Right lobe of liver (tissue), 6 donors: ENCODE data around the gene ARHGEF40. TPM values are rescaled to one million over a fixed set of nuclear protein-coding genes. Genes with fewer than 3 reads are reported as not detected.

Experiments
- ATAC-seq, 4 donors: fragments of 200-7000 bp; cut with Tn5 transposase; one replicate each; pipeline ENCODE4 v1.9.1; 2020; ENCODE audit warnings: mild to moderate bottlenecking in 4 of 4, moderate library complexity in 4 of 4
- DNase-seq, 3 donors: peaks; one replicate each; pipeline ENCODE4 v3.0.0-alpha.2; 2020
- H3K27ac ChIP-seq, 3 donors: fragments of 200-600 bp; one replicate each; pipeline ENCODE4 v1.8.0; 2022
- H3K27me3 ChIP-seq, 2 donors: fragments of 200-600 bp; one replicate each; pipeline ENCODE4 v1.8.0; 2022
- H3K36me3 ChIP-seq, 4 donors: fragments of 200-600 bp; sonication (generic) in 1 of 4; one replicate each; pipeline versions ENCODE4 v1.5.1 to v1.8.0; 2017 to 2022; ENCODE audit warnings: control low read depth in 1 of 4
- H3K4me1 ChIP-seq, 4 donors: fragments of 200-600 bp; sonication (generic) in 1 of 4; one replicate each; pipeline versions ENCODE4 v1.5.1 to v1.8.0; 2017 to 2022; ENCODE audit warnings: control low read depth in 1 of 4
- H3K4me3 ChIP-seq, 3 donors: fragments of 200-600 bp; one replicate each; pipeline ENCODE4 v1.8.0; 2022
- H3K9me3 ChIP-seq, 4 donors: fragments of 200-600 bp; sonication (generic) in 1 of 4; one replicate each; pipeline versions ENCODE4 v1.5.1 to v1.8.0; 2017 to 2022; ENCODE audit warnings: control low read depth in 1 of 4
- CTCF ChIP-seq, 4 donors: fragments of 200-600 bp in 3 of 4; fragments of 450-650 bp in 1 of 4; IDR thresholded peaks; one replicate each; pipeline versions ENCODE4 v1.5.1 to v1.8.0; 2016 to 2022; ENCODE audit warnings: antibody characterized with exemption in 4 of 4, mild to moderate bottlenecking in 2 of 4
- POLR2A ChIP-seq: fragments of 450-650 bp; IDR thresholded peaks from one replicate; pipeline ENCODE4 v1.6.1; 2017; ENCODE audit warnings: antibody characterized with exemption, mild to moderate bottlenecking
- WGBS: methylation state at CpG from one replicate; pipeline ENCODE4 v1.1.6; 2018; ENCODE audit warnings: low coverage, low lambda C conversion rate; ENCODE audit not compliant: insufficient coverage; ENCODE audit errors: missing lambda C conversion rate; 5-methylcytosine and 5-hydroxymethylcytosine counted together
- intact Hi-C, 2 donors: fragments of 100-400 bp; cut with DNase I; formaldehyde crosslinking; loops; one replicate each; pipeline versions ENCODE4 v1.11.2 to v1.14.1; 2022
- total RNA-seq, 6 experiments: library from RNA; depleted of rRNA in 2 of 6; stranded (reverse); fragments of >200 nt in 2 of 6; fragmentation: NEBNext Ultra II Directional in 3 of 6; extraction: Animal tissue kit (Norgen Biotek cat#: 25700) in 3 of 6; gene quantifications; one replicate each; pipeline versions ENCODE4 v1.1.0 to v1.2.4, GENCODE V29; 2016 to 2023
- donor health status: DM: no; HTN: yes; CAD: no.
- donor health status: DM: no; HTN: no; CAD: no.
- donor health status: DM: no; HTN: no; CAD: no.
- donor health status: DM: no; HTN: yes; CAD: no.
- donor health status: DM: no; HTN: yes; CAD: no.

Gene ARHGEF40
- total RNA-seq, 6 experiments from 2014 or later, result 17.1 to 35.8 (median 25.1) TPM

DNA sequence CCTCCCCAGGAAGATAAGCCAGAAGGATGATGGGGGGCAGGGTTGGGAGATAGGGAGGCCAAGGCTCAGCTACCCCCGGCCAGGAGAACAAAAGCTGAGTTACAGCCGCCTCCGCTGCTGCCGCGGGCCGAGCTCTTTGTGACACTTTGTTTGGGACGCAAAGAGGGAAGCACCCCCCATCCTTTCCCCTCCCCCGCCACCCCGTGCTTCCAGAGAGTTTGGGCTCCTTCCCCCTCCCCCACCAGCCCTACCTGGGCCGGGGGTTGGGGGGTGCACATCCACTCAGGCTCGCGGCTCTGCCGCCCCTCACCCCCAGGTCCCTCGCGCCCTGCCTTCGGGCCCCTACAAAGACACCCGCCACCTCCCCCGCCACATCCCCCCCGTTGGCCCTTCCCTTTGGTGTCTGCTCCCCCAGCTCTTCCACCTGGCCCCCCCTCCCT is 27.6 kb downstream of the ARHGEF40 start:
- TF ChIP-seq POLR2A (no peak), CTCF (IDR thresholded peaks at IDR 0.05) (no peak)

GRCh38 chr14:21098076-21098891 is 28.2 kb downstream of the ARHGEF40 start, which contains the start of gene ZNF219:
Gene ZNF219, minus strand, starts transcription at chr14:21098655. Its CDS starts 5,064 bp downstream, at chr14:21093591.
- H3K4me1 ChIP-seq, result peaks cover 0 to 19% (median 7%) of the 10 kb centered on the region in 4 donors
- 0% methylated on average over 5 of the region's 90 CpGs for WGBS
- peak within 1 kb of the TSS; percentile 52 to 73 (median 57) for H3K27ac ChIP-seq
- ATAC-seq (peak; percentile 49 to 63 (median 50)), DNase-seq (peak in 2 of 3 donors; percentile 66 to 68)
- no peaks in the 10 kb centered on the region for H3K9me3 ChIP-seq
- TF ChIP-seq POLR2A, result no peak
- no peak for TF ChIP-seq CTCF (IDR thresholded peaks at IDR 0.05)
- no peaks in the 10 kb centered on the region for H3K36me3 ChIP-seq
- intact Hi-C loops, result loop anchor here in 1 of 2 donors (10.0 kb wide), 1 partner anchor 83 kb away; no protein-coding TSS in a partner anchor
- H3K4me3 ChIP-seq, result peak within 1 kb of the TSS; percentile 44 to 59 (median 54)
- no peaks in the 10 kb centered on the region for H3K27me3 ChIP-seq

More for the DNA sequence above, 27.6 kb downstream of the ARHGEF40 start:
- intact Hi-C loops, result loop anchor here in 1 of 2 donors (10.0 kb wide), 1 partner anchor 83 kb away; no protein-coding TSS in a partner anchor
- Histone ChIP-seq H3K9me3 (no peaks in the 10 kb centered on the region), H3K4me1 (peaks cover 0 to 13% (median 4%) of the 10 kb centered on the region in 4 donors), H3K27me3 (no peaks in the 10 kb centered on the region), H3K36me3 (no peaks in the 10 kb centered on the region), H3K4me3 (peak overlapping the region in 2 of 3 donors; percentile 26 to 54), H3K27ac (peak overlapping the region in 2 of 3 donors; percentile 33 to 57)
- DNase-seq, result no peak
- peak; percentile 12 to 34 (median 25) for ATAC-seq
- no CpG with 5 or more reads among the region's 19 CpGs for WGBS

DNA sequence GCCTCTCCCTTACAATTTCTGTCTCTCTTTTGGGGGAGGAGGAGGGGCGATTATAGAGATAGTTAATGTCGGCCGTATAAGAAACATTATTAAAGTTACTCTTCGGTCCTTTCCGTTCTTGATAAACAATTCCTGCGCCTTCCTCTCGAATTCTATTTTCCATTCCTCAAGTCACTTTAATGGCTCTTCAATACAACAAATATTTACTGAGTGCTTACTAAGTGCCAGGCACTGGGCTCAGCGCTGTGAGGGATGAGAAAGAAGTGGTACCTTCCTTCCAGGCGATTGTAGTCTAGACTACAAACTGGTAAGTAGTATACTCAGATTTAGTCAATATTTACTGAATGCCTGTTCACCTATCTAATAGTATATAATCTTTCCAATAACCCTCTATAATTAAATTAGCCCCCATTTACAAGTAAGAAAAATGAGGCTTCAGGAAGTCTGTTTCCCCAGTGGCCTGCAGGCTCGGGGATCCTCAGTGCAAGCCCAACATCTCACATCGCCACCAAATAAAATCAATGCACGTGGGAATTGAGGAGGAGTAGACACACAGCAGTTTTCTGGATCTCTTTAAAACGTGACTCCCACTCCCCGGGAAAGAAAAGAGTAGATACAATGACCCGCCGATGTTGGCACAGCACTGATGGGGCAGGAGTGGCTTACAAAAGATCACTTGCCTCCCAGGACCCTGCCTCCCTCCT is 28.9 kb downstream of the ARHGEF40 start:
- Histone ChIP-seq H3K4me3 (peak overlapping the region; percentile 44 to 59 (median 54)), H3K27me3 (no peaks in the 10 kb centered on the region), H3K4me1 (peaks cover 0 to 20% (median 8%) of the 10 kb centered on the region in 4 donors), H3K9me3 (no peaks in the 10 kb centered on the region), H3K27ac (peak overlapping the region; percentile 52 to 73 (median 57)), H3K36me3 (no peaks in the 10 kb centered on the region)
- intact Hi-C loops, result loop anchor here in 1 of 2 donors (10.0 kb wide), 1 partner anchor 84 kb away; no protein-coding TSS in a partner anchor
- WGBS, result 12% methylated on average over 16 of the region's 16 CpGs
- TF ChIP-seq POLR2A, result no peak
- TF ChIP-seq CTCF (IDR thresholded peaks at IDR 0.05), result no peak
- ATAC-seq (no peak), DNase-seq (no peak)

DNA sequence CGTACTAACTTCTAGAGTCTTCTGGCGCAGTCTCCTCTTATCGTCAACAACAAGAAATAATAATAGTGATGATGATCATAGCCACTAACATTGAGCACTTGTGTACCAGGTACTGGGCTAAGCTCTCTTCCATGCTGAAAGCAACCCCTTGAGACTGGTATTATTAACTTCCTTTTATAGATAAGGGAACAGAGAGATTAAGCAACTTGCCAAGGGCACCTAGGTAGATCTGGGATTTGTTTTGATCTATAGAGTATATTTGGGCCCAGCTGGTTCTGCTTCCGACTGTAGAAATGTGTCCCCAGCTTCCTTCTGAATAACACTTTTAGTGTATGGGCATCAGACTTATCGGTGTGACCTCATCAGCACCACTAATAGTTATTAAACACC is 29.5 kb downstream of the ARHGEF40 start:
- DNase-seq (no peak), ATAC-seq (no peak)
- intact Hi-C loops, result loop anchor here in 1 of 2 donors (10.0 kb wide), 1 partner anchor 85 kb away; no protein-coding TSS in a partner anchor
- H3K27me3 ChIP-seq, result no peaks in the 10 kb centered on the region
- TF ChIP-seq CTCF (IDR thresholded peaks at IDR 0.05) (no peak), POLR2A (no peak)
- no peaks in the 10 kb centered on the region for H3K9me3 ChIP-seq
- H3K4me1 ChIP-seq, result peaks cover 0 to 23% (median 8%) of the 10 kb centered on the region in 4 donors
- 85% methylated on average over 5 of the region's 5 CpGs for WGBS
- no peak overlapping the region for H3K4me3 ChIP-seq
- no peak overlapping the region for H3K27ac ChIP-seq
- H3K36me3 ChIP-seq, result no peaks in the 10 kb centered on the region
